ENCODE results near the gene TCTN3. TPM values are rescaled to one million over a fixed set of nuclear protein-coding genes. Genes with fewer than 3 reads are reported as not detected.
A peak's percentile ranks its signal among the peaks of the same experiment; 100 is the strongest.
"Not testable (repeated sequence)": the region's sequence is repeated elsewhere in the genome, so short reads cannot be mapped to it uniquely, and the experiment has no call there.

The TCTN3 gene
- total and polyA plus RNA-seq, 2 donors: 14.9 to 20.4 TPM

DNA sequence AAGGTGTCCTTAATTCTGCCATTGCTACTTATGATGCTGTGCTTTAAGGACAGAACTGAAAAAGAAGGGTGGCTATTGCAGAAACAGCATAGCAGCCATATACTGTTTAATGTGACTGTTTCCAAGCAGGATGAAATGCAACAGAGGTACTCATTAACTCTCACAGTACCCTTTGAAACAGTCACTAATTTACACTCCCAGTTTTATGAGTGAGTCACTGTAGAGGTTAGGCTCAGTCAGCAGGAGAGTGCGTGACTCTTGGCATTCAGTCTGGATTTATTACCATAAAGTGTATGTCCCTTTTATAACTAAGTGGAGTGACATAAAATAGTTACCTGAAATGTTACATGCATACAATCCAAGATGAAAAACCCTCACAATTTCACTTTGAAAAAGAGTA, 64.9 kb downstream of the TCTN3 start:
- no peak overlapping the region for H3K27ac ChIP-seq (ENCODE audit: low read depth in 1 of 2, low read length in 1 of 2)
- no peaks in the 10 kb centered on the region for H3K4me1 ChIP-seq (ENCODE audit: control insufficient read depth in 2 of 2, insufficient read depth in 2 of 2, low read length in 2 of 2)
- no peak for DNase-seq (ENCODE audit: low read depth in 6 of 9, low spot score in 9 of 9)
- H3K36me3 ChIP-seq (ENCODE audit: control insufficient read depth in 2 of 2, insufficient read depth in 2 of 2, low read length in 1 of 2): peaks cover 9 to 44% of the 10 kb centered on the region in 2 donors
- WGBS: 97% methylated on average over 1 of the region's 1 CpG
- no peaks in the 10 kb centered on the region for H3K27me3 ChIP-seq (ENCODE audit: control insufficient read depth in 2 of 2, insufficient read depth in 1 of 2, low read length in 1 of 2)
- H3K4me3 ChIP-seq (ENCODE audit: low read length in 2 of 2): no peak overlapping the region
- no peaks in the 10 kb centered on the region for H3K9me3 ChIP-seq (ENCODE audit: control insufficient read depth in 2 of 2, insufficient read depth in 1 of 2, low read length in 1 of 2)

DNA sequence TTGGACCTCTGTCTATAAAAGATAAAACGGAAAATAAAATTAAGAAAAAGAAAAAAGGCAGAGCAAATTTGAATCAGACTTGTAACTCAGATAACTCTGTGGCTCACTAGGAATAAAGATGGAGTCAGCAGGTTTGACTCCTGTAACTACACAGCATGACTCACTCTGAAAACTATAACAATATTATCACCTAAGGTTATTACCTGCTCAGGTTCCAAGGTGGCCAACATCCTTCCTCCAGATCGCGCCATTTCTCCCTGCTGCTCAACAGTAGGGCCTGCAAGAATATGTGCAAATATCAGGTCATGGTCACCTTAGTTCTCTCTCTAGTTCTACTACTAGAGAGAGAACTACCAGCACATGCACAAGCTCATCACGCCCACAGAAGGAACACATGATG, 67.2 kb downstream of the TCTN3 start:
- DNase-seq (ENCODE audit: low read depth in 6 of 9, low spot score in 9 of 9): no peak
- Histone ChIP-seq H3K4me3 (ENCODE audit: low read length in 2 of 2) (no peak overlapping the region), H3K27ac (ENCODE audit: low read depth in 1 of 2, low read length in 1 of 2) (no peak overlapping the region), H3K36me3 (ENCODE audit: control insufficient read depth in 2 of 2, insufficient read depth in 2 of 2, low read length in 1 of 2) (peaks cover 4 to 31% of the 10 kb centered on the region in 2 donors), H3K4me1 (ENCODE audit: control insufficient read depth in 2 of 2, insufficient read depth in 2 of 2, low read length in 2 of 2) (no peaks in the 10 kb centered on the region), H3K27me3 (ENCODE audit: control insufficient read depth in 2 of 2, insufficient read depth in 1 of 2, low read length in 1 of 2) (no peaks in the 10 kb centered on the region), H3K9me3 (ENCODE audit: control insufficient read depth in 2 of 2, insufficient read depth in 1 of 2, low read length in 1 of 2) (no peaks in the 10 kb centered on the region)
- 97% methylated on average over 4 of the region's 4 CpGs for WGBS

DNA sequence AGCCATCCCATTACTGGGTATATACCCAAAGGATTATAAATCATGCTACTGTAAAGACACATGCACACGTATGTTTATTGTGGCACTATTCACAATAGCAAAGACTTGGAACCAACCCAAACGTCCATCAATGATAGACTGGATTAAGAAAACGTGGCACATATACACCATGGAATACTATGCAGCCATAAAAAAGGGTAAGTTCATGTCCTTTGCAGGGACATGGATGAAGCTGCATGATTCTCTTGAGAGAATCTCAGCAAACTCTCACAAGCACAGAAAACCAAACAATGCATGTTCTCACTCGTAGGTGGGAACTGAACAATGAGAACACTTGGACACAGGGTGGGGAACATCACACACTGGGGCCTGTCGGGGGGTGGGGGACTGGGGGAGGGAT, 73.3 kb downstream of the TCTN3 start:
- H3K4me3 ChIP-seq (ENCODE audit: low read length in 2 of 2); H3K27ac ChIP-seq (ENCODE audit: low read depth in 1 of 2, low read length in 1 of 2); H3K9me3 ChIP-seq (ENCODE audit: control insufficient read depth in 2 of 2, insufficient read depth in 1 of 2, low read length in 1 of 2); DNase-seq (ENCODE audit: low read depth in 6 of 9, low spot score in 9 of 9); H3K27me3 ChIP-seq (ENCODE audit: control insufficient read depth in 2 of 2, insufficient read depth in 1 of 2, low read length in 1 of 2): not testable (repeated sequence)
- WGBS: 95% methylated on average over 5 of the region's 5 CpGs
- peaks cover 2 to 10% of the 10 kb centered on the region in 2 donors for H3K4me1 ChIP-seq (ENCODE audit: control insufficient read depth in 2 of 2, insufficient read depth in 2 of 2, low read length in 2 of 2)
- H3K36me3 ChIP-seq (ENCODE audit: control insufficient read depth in 2 of 2, insufficient read depth in 2 of 2, low read length in 1 of 2): peaks cover 26 to 27% of the 10 kb centered on the region in 2 donors

DNA sequence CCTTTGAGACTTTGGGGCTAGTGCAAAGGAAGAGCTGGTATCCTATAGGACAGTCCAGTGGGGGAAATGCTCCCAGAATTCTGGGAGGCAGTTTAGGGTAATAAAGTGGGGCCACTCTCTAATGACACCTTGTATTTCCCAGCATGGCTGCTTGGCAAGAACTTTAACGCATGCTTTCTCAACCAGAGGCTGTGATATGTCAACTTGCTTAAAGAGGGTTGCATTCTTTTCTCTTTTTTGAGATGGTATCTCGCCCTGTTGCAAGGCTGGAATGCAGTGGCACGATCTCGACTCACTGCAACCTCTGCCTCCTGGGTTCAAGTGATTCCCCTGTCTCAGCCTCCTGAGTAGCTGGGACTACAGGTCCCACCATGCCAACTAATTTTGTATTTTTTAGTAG, 75.6 kb downstream of the TCTN3 start:
- H3K9me3 ChIP-seq (ENCODE audit: control insufficient read depth in 2 of 2, insufficient read depth in 1 of 2, low read length in 1 of 2): no peaks in the 10 kb centered on the region
- DNase-seq (ENCODE audit: low read depth in 6 of 9, low spot score in 9 of 9): no peak
- no peak overlapping the region for H3K4me3 ChIP-seq (ENCODE audit: low read length in 2 of 2)
- peaks cover 27 to 35% of the 10 kb centered on the region in 2 donors for H3K36me3 ChIP-seq (ENCODE audit: control insufficient read depth in 2 of 2, insufficient read depth in 2 of 2, low read length in 1 of 2)
- no peaks in the 10 kb centered on the region for H3K27me3 ChIP-seq (ENCODE audit: control insufficient read depth in 2 of 2, insufficient read depth in 1 of 2, low read length in 1 of 2)
- H3K4me1 ChIP-seq (ENCODE audit: control insufficient read depth in 2 of 2, insufficient read depth in 2 of 2, low read length in 2 of 2): peaks cover 2 to 10% of the 10 kb centered on the region in 2 donors
- WGBS: 97% methylated on average over 4 of the region's 4 CpGs
- H3K27ac ChIP-seq (ENCODE audit: low read depth in 1 of 2, low read length in 1 of 2): no peak overlapping the region

DNA sequence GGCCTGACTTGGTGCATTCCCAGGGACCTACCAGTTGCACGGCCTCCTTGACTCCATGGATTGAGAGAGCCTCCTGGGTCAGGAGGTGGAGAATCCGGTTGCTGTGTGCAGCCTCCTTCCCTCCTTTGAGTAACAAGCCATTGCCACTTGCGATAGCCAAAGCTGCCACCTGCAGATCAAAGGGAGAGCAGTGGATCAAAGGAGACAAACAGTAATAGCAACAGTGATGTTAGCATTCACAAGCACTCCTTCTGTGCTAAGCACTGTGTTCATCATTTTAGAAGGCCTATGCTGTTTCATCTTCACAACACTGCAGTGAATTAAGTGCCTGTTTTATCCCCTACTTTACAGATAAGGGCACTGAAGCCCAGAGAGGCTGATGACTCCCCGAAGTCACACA, 77.3 kb downstream of the TCTN3 start:
- H3K27ac ChIP-seq (ENCODE audit: low read depth in 1 of 2, low read length in 1 of 2): no peak overlapping the region
- 70% methylated on average over 4 of the region's 4 CpGs for WGBS
- no peaks in the 10 kb centered on the region for H3K27me3 ChIP-seq (ENCODE audit: control insufficient read depth in 2 of 2, insufficient read depth in 1 of 2, low read length in 1 of 2)
- peak in 7 of 9 donors; percentile 3 to 54 (median 14) for DNase-seq (ENCODE audit: low read depth in 6 of 9, low spot score in 9 of 9)
- peaks cover 2 to 10% of the 10 kb centered on the region in 2 donors for H3K4me1 ChIP-seq (ENCODE audit: control insufficient read depth in 2 of 2, insufficient read depth in 2 of 2, low read length in 2 of 2)
- H3K36me3 ChIP-seq (ENCODE audit: control insufficient read depth in 2 of 2, insufficient read depth in 2 of 2, low read length in 1 of 2): peaks cover 29 to 46% of the 10 kb centered on the region in 2 donors
- H3K4me3 ChIP-seq (ENCODE audit: low read length in 2 of 2): no peak overlapping the region
- no peaks in the 10 kb centered on the region for H3K9me3 ChIP-seq (ENCODE audit: control insufficient read depth in 2 of 2, insufficient read depth in 1 of 2, low read length in 1 of 2)

Other genes starting within 250 kb of the TCTN3 start
- gene SORBS1, start 132.6 kb downstream of the TCTN3 start, total RNA-seq: 1.9 TPM
- 25.3 TPM for gene SORBS1, start 132.6 kb downstream of the TCTN3 start, polyA plus RNA-seq
- gene ALDH18A1, start 37.2 kb downstream of the TCTN3 start, total RNA-seq: 36.9 TPM
- gene ALDH18A1, start 37.2 kb downstream of the TCTN3 start, polyA plus RNA-seq: 16.5 TPM
- gene ENTPD1, start 62.2 kb upstream of the TCTN3 start, total RNA-seq: 20.5 TPM
- gene ENTPD1, start 62.2 kb upstream of the TCTN3 start, polyA plus RNA-seq: 8.2 TPM
- gene CC2D2B, start 214.0 kb upstream of the TCTN3 start, total RNA-seq: 0.33 TPM
- 0.27 TPM for gene CC2D2B, start 214.0 kb upstream of the TCTN3 start, polyA plus RNA-seq